Mesenchymal stem cell (in vitro differentiated cells and primary cell): ENCODE data around the gene BRCA2.

Source experiments
- DNase-seq: peaks from one replicate; pipeline ENCODE4 v3.0.0-alpha.2; 2013
- H2AFZ ChIP-seq: one replicate; pipeline ENCODE4 v1.6.1; 2013; ENCODE audit warnings: low read depth, mild to moderate bottlenecking, control low read depth, inconsistent platforms, low read length, moderate library complexity
- H2AK5ac ChIP-seq: 2 replicates; pipeline ENCODE4 v1.6.1; 2013; ENCODE audit warnings: low read length, moderate library complexity, mild to moderate bottlenecking, inconsistent platforms; ENCODE audit not compliant: severe bottlenecking
- H2BK120ac ChIP-seq: one replicate; pipeline ENCODE4 v1.6.1; 2013; ENCODE audit warnings: low read depth, mild to moderate bottlenecking, inconsistent platforms, low read length, moderate library complexity
- H2BK12ac ChIP-seq, 2 experiments: one replicate each; pipeline ENCODE4 v1.6.1; 2013; ENCODE audit warnings: inconsistent platforms in 2 of 2, low read length in 2 of 2, mild to moderate bottlenecking in 2 of 2, moderate library complexity in 2 of 2, control low read depth in 1 of 2
- H2BK15ac ChIP-seq: one replicate; pipeline ENCODE4 v1.6.1; 2013; ENCODE audit warnings: mild to moderate bottlenecking, low read depth, inconsistent platforms; ENCODE audit not compliant: poor library complexity, severe bottlenecking
- H2BK5ac ChIP-seq: 2 replicates; pipeline ENCODE4 v1.6.1; 2013; ENCODE audit warnings: low read depth, mild to moderate bottlenecking, low read length, control low read depth, inconsistent platforms; ENCODE audit not compliant: poor library complexity, severe bottlenecking
- H3K14ac ChIP-seq, 2 experiments: one replicate each; pipeline ENCODE4 v1.6.1; 2013; ENCODE audit warnings: inconsistent platforms in 2 of 2, low read length in 2 of 2, control low read depth in 1 of 2, mild to moderate bottlenecking in 1 of 2, moderate library complexity in 1 of 2
- H3K18ac ChIP-seq, 2 experiments: one replicate each; pipeline ENCODE4 v1.6.1; 2013; ENCODE audit warnings: inconsistent platforms in 2 of 2, low read length in 2 of 2, control low read depth in 1 of 2, low read depth in 1 of 2, mild to moderate bottlenecking in 1 of 2
- H3K23ac ChIP-seq, 2 experiments: one replicate each; pipeline ENCODE4 v1.6.1; 2013; ENCODE audit warnings: inconsistent platforms in 2 of 2, low read length in 2 of 2, mild to moderate bottlenecking in 2 of 2, moderate library complexity in 2 of 2, control low read depth in 1 of 2
- H3K27ac ChIP-seq: 2 replicates; pipeline ENCODE4 v1.5.1; 2013; ENCODE audit warnings: mild to moderate bottlenecking, moderate library complexity, low read length, control low read depth, inconsistent platforms; ENCODE audit not compliant: poor library complexity, severe bottlenecking
- H3K27me3 ChIP-seq, 2 experiments: 2 replicates each; pipeline versions ENCODE4 v1.6.1 to v1.7.0; 2013; ENCODE audit warnings: low read length in 2 of 2, mild to moderate bottlenecking in 2 of 2, moderate library complexity in 2 of 2, control low read depth in 1 of 2, inconsistent platforms in 1 of 2; ENCODE audit not compliant: control insufficient read depth in 1 of 2, insufficient read depth in 1 of 2
- H3K36me3 ChIP-seq, 2 experiments: 2 replicates each; pipeline versions ENCODE4 v1.6.1 to v1.7.0; 2013; ENCODE audit warnings: low read length in 2 of 2, control low read depth in 1 of 2, inconsistent platforms in 1 of 2, low read depth in 1 of 2, mild to moderate bottlenecking in 1 of 2; ENCODE audit not compliant: insufficient read depth in 2 of 2, control insufficient read depth in 1 of 2
- H3K4ac ChIP-seq, 2 experiments: one replicate each; pipeline ENCODE4 v1.6.1; 2013; ENCODE audit warnings: inconsistent platforms in 2 of 2, low read length in 2 of 2, mild to moderate bottlenecking in 2 of 2, moderate library complexity in 2 of 2, control low read depth in 1 of 2, low read depth in 1 of 2
- H3K4me1 ChIP-seq: 2 replicates; pipeline ENCODE4 v1.6.1; 2013; ENCODE audit warnings: low read depth, low read length, control low read depth; ENCODE audit not compliant: control insufficient read depth, insufficient read depth
- H3K4me2 ChIP-seq: 2 replicates; pipeline ENCODE4 v1.6.1; 2013; ENCODE audit warnings: low read length, mild to moderate bottlenecking, inconsistent platforms; ENCODE audit not compliant: poor library complexity, severe bottlenecking
- H3K4me3 ChIP-seq, 2 experiments: 2 replicates each; pipeline versions ENCODE4 v1.5.1 to v1.7.0; 2013; ENCODE audit warnings: low read length in 2 of 2, mild to moderate bottlenecking in 2 of 2, control low read depth in 1 of 2, low read depth in 1 of 2; ENCODE audit not compliant: insufficient read depth in 1 of 2
- H3K79me1 ChIP-seq: replicated peaks from 2 replicates; pipeline ENCODE4 v1.6.1; 2013; ENCODE audit warnings: mild to moderate bottlenecking, control low read depth, low read length, inconsistent platforms; ENCODE audit not compliant: poor library complexity, severe bottlenecking
- H3K9ac ChIP-seq: 2 replicates; pipeline ENCODE4 v1.7.0; 2013; ENCODE audit warnings: mild to moderate bottlenecking, low read length, moderate library complexity
- H3K9me3 ChIP-seq: 2 replicates; pipeline ENCODE4 v1.7.0; 2013; ENCODE audit warnings: mild to moderate bottlenecking, low read length; ENCODE audit not compliant: control insufficient read depth
- H4K8ac ChIP-seq: one replicate; pipeline ENCODE4 v1.6.1; 2013; ENCODE audit warnings: inconsistent platforms, mild to moderate bottlenecking, low read length, moderate library complexity
- H4K91ac ChIP-seq: one replicate; pipeline ENCODE4 v1.6.1; 2013; ENCODE audit warnings: mild to moderate bottlenecking, low read length, inconsistent platforms
- WGBS: methylation state at CpG from one replicate; pipeline ENCODE4 v1.1.7; 2013; ENCODE audit warnings: mixed read lengths; 5-methylcytosine and 5-hydroxymethylcytosine counted together

The BRCA2 gene

DNA sequence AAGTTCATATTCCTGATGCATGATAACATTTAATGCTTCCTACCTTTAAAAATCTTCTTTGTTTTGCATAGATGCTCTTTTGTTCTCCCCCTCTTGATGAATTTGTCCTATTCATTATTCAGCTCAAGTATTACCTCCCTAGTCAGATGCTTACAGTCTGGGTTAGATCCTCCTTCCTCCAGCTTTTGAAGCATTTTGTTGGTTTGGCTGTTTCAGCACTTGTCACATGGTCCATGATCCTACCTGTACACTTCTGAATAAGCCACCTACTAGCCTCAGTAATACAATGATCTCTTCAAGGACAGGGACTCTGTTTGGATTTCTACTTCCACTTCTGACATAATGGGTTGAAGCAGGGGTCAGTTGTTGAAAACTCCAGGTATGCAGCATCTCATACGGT lies 75.2 kb downstream of the BRCA2 start:
- DNase-seq, result no peak
- no peak overlapping the region for H2AK5ac ChIP-seq
- H3K9me3 ChIP-seq, result no peaks in the 10 kb centered on the region
- H3K14ac ChIP-seq, result no peak overlapping the region
- no peak overlapping the region for H3K4me2 ChIP-seq
- H3K9ac ChIP-seq, result no peak overlapping the region
- H3K79me1 ChIP-seq, result no peaks in the 10 kb centered on the region
- H3K18ac ChIP-seq, result no peak overlapping the region
- no peak overlapping the region for H2BK12ac ChIP-seq
- no peak overlapping the region for H3K23ac ChIP-seq
- H2AFZ ChIP-seq, result no peak overlapping the region
- H3K4me3 ChIP-seq, result no peak overlapping the region
- H2BK5ac ChIP-seq, result no peak overlapping the region
- no peak overlapping the region for H4K8ac ChIP-seq
- WGBS, result 100% methylated on average over 1 of the region's 1 CpG
- no peak overlapping the region for H3K27ac ChIP-seq
- no peak overlapping the region for H2BK15ac ChIP-seq
- H3K36me3 ChIP-seq, result peaks cover 0 to 3% of the 10 kb centered on the region in 2 experiments
- H2BK120ac ChIP-seq, result no peak overlapping the region
- no peak overlapping the region for H3K4ac ChIP-seq
- H3K27me3 ChIP-seq, result no peaks in the 10 kb centered on the region
- no peaks in the 10 kb centered on the region for H3K4me1 ChIP-seq
- H4K91ac ChIP-seq, result no peak overlapping the region

DNA sequence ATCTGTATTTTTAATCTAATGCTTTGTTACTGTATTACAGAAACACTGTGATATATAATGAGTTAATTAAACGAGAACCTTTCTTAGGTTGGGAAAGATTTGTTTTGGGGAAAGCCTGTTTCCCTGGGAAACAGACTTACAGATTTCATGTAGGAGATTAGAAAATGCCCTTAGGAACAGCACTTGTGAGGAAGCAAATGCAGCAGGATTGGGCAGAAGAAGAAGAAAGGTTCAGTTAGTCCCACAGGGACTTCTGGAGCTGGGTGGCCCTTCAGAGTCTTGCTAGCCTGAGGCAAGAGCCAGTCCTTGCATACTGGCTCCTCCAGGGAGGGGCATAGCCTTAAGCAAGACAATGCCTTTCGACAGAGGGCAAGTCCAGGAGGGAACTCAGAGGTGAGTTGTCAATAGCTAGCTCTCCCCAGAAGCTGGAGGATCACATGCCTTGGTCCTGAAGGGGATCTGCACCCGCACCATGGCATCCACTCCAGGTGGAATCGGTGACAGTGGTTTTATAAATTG lies 75.9 kb downstream of the BRCA2 start:
- Histone ChIP-seq H2AFZ (peak overlapping the region; percentile 5), H3K27me3 (no peaks in the 10 kb centered on the region)
- WGBS, result 64% methylated on average over 3 of the region's 4 CpGs

DNA sequence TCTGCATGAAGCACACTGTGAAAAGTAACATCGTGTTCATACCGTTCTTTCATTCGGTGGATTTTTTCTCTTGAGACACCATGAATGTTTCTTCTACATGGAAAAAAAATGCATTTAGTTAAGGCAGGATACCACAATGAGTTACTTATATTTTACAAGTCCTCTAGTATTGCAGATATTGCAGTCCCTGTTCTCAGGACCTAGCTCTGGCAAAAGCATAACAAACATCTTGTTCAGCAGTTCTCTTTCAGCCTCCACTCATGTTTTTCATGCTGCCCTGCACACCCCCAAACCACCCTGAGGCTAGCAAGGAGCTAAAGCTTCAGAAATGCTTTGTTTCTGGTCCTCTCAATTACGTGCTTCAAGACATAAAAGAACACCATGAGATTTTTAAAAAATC lies 87.8 kb downstream of the BRCA2 start:
- no peak overlapping the region for H4K91ac ChIP-seq
- no peak overlapping the region for H3K4ac ChIP-seq
- H2BK15ac ChIP-seq, result no peak overlapping the region
- H2BK120ac ChIP-seq, result no peak overlapping the region
- H3K27ac ChIP-seq, result no peak overlapping the region
- peaks cover 0 to 44% of the 10 kb centered on the region in 2 experiments for H3K36me3 ChIP-seq
- H3K4me3 ChIP-seq, result no peak overlapping the region
- no peak overlapping the region for H3K4me2 ChIP-seq
- no peak overlapping the region for H3K9ac ChIP-seq
- H4K8ac ChIP-seq, result no peak overlapping the region
- no peak overlapping the region for H2BK12ac ChIP-seq
- WGBS, result 100% methylated on average over 3 of the region's 4 CpGs
- H3K18ac ChIP-seq, result no peak overlapping the region
- DNase-seq, result no peak
- H3K79me1 ChIP-seq, result no peaks in the 10 kb centered on the region
- no peak overlapping the region for H2AK5ac ChIP-seq
- H3K23ac ChIP-seq, result no peak overlapping the region
- no peak overlapping the region for H2AFZ ChIP-seq
- no peaks in the 10 kb centered on the region for H3K9me3 ChIP-seq
- no peaks in the 10 kb centered on the region for H3K27me3 ChIP-seq
- H2BK5ac ChIP-seq, result no peak overlapping the region
- H3K4me1 ChIP-seq, result no peaks in the 10 kb centered on the region
- no peak overlapping the region for H3K14ac ChIP-seq

More for the DNA sequence above, 75.9 kb downstream of the BRCA2 start:
- Histone ChIP-seq H3K18ac (no peak overlapping the region), H2BK120ac (no peak overlapping the region), H3K36me3 (peaks cover 0 to 5% of the 10 kb centered on the region in 2 experiments), H3K23ac (no peak overlapping the region), H2AK5ac (no peak overlapping the region), H4K91ac (no peak overlapping the region), H3K79me1 (no peaks in the 10 kb centered on the region), H2BK5ac (no peak overlapping the region), H3K4me1 (no peaks in the 10 kb centered on the region), H3K4me2 (no peak overlapping the region), H3K14ac (no peak overlapping the region), H3K4ac (no peak overlapping the region), H3K9ac (no peak overlapping the region), H2BK12ac (peak overlapping the region in 1 of 2 experiments; percentile 42), H3K4me3 (no peak overlapping the region), H3K9me3 (no peaks in the 10 kb centered on the region), H2BK15ac (no peak overlapping the region), H3K27ac (no peak overlapping the region), H4K8ac (no peak overlapping the region)
- DNase-seq, result peak; percentile 9

DNA sequence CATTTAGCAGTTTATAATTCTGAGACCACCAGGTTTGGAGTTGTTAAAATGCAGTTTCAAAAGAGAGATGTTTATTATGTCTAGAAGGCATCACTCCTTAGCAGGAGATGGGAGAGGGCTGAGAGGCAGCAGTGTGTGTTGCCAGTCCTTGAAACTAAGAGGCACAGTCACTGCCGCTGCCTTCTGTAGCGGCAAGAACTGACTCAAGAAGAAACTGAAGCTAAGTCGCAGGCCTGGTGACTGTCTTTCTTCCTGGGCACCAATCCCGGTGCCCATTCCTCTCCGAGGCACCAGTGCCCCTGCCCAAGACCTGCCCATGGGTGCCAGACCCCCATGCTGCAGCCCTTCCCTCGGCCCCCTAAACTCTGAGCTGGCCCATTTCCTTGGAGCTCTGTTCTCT lies 92.5 kb downstream of the BRCA2 start:
- H3K79me1 ChIP-seq, result no peaks in the 10 kb centered on the region
- H3K18ac ChIP-seq, result no peak overlapping the region
- no peak overlapping the region for H4K8ac ChIP-seq
- no peak overlapping the region for H2BK5ac ChIP-seq
- no peak overlapping the region for H3K4me2 ChIP-seq
- no peak overlapping the region for H2BK120ac ChIP-seq
- H3K4me1 ChIP-seq, result peaks cover 5% of the 10 kb centered on the region
- H2BK12ac ChIP-seq, result no peak overlapping the region
- no peak overlapping the region for H3K9ac ChIP-seq
- no peak overlapping the region for H4K91ac ChIP-seq
- 100% methylated on average over 6 of the region's 6 CpGs for WGBS
- H2AFZ ChIP-seq, result no peak overlapping the region
- no peak overlapping the region for H3K4me3 ChIP-seq
- DNase-seq, result no peak
- peaks cover 0 to 12% of the 10 kb centered on the region in 2 experiments for H3K36me3 ChIP-seq
- no peak overlapping the region for H2BK15ac ChIP-seq
- no peaks in the 10 kb centered on the region for H3K9me3 ChIP-seq
- no peaks in the 10 kb centered on the region for H3K27me3 ChIP-seq
- H2AK5ac ChIP-seq, result no peak overlapping the region
- H3K14ac ChIP-seq, result no peak overlapping the region
- H3K4ac ChIP-seq, result no peak overlapping the region
- no peak overlapping the region for H3K23ac ChIP-seq
- no peak overlapping the region for H3K27ac ChIP-seq
